M059J (cell line): Measurements from ENCODE around the gene ATP6V0C. TPM values are rescaled to one million over a fixed set of nuclear protein-coding genes. Genes with fewer than 3 reads are reported as not detected.
"Not testable (repeated sequence)": the region's sequence is repeated elsewhere in the genome, so short reads cannot be mapped to it uniquely, and the experiment has no call there.

Source experiments
- DNase-seq: peaks from one replicate; pipeline ENCODE4 v3.0.0-alpha.2; 2012; ENCODE audit warnings: low read depth
- total RNA-seq: library from RNA; depleted of rRNA; stranded (reverse); fragments of >200 nt; shearing (Covaris generic); gene quantifications from 2 replicates; pipeline ENCODE4 v1.2.3, GENCODE V29; 2014

The ATP6V0C gene
- total RNA-seq, 1 experiment from 2014 or later, result 81.3 TPM

- DNase-seq, result peak; percentile 79
Measured at GRCh38 chr16:2474877-2475412, 38.8 kb upstream of the ATP6V0C start, which contains the start of gene TBC1D24. TSS of gene TBC1D24 (plus strand) at chr16:2475127. CDS start at chr16:2496149, 21,022 bp downstream.

- DNase-seq, result no peak
Measured at GRCh38 chr16:2475413-2476344, 38.1 kb upstream of the ATP6V0C start.

GRCh38 chr16:2476345-2476720 is 37.4 kb upstream of the ATP6V0C start:
- no peak for DNase-seq

GRCh38 chr16:2476741-2477140 is 37.0 kb upstream of the ATP6V0C start:
- DNase-seq, result no peak

GRCh38 chr16:2477327-2477726 is 36.4 kb upstream of the ATP6V0C start:
- DNase-seq, result no peak

GRCh38 chr16:2478279-2478678 is 35.5 kb upstream of the ATP6V0C start:
- DNase-seq, result no peak

- DNase-seq, result not testable (repeated sequence)
Measured at GRCh38 chr16:2479996-2480395, 33.8 kb upstream of the ATP6V0C start.

- no peak for DNase-seq
Measured at GRCh38 chr16:2480948-2481347, 32.8 kb upstream of the ATP6V0C start.

GRCh38 chr16:2481676-2482075 is 32.1 kb upstream of the ATP6V0C start:
- DNase-seq, result no peak

GRCh38 chr16:2482249-2482648 is 31.5 kb upstream of the ATP6V0C start:
- no peak for DNase-seq

- DNase-seq, result peak; percentile 34
Measured at GRCh38 chr16:2482708-2483534, 30.8 kb upstream of the ATP6V0C start.

- DNase-seq, result no peak
Measured at GRCh38 chr16:2483939-2484897, 29.5 kb upstream of the ATP6V0C start.

GRCh38 chr16:2484898-2485508 is 28.7 kb upstream of the ATP6V0C start:
- no peak for DNase-seq

GRCh38 chr16:2485811-2486507 is 27.8 kb upstream of the ATP6V0C start:
- DNase-seq, result no peak

GRCh38 chr16:2486645-2487516 is 26.9 kb upstream of the ATP6V0C start:
- no peak for DNase-seq

GRCh38 chr16:2487517-2487842 is 26.3 kb upstream of the ATP6V0C start:
- no peak for DNase-seq

GRCh38 chr16:2487903-2488531 is 25.7 kb upstream of the ATP6V0C start:
- no peak for DNase-seq

GRCh38 chr16:2489581-2489980 is 24.2 kb upstream of the ATP6V0C start:
- DNase-seq, result no peak
